Dermis blood vessel endothelial cell (primary cell): ENCODE results near the gene PCSK2. TPM values are rescaled to one million over a fixed set of nuclear protein-coding genes. Genes with fewer than 3 reads are reported as not detected.

ENCODE experiments used
- DNase-seq: peaks from one replicate; pipeline ENCODE4 v3.0.0; 2010
- total RNA-seq: library from RNA; depleted of rRNA; stranded (reverse); fragments of >200 nt; gene quantifications from 2 replicates; pipeline ENCODE4 v1.2.3, GENCODE V29; 2014

PCSK2 gene
- total RNA-seq, 1 donor from 2014 or later: not detected

- DNase-seq: no peak
These were observed 117.0 kb downstream of the PCSK2 start for GRCh38 chr20:17343656-17344452.

DNA sequence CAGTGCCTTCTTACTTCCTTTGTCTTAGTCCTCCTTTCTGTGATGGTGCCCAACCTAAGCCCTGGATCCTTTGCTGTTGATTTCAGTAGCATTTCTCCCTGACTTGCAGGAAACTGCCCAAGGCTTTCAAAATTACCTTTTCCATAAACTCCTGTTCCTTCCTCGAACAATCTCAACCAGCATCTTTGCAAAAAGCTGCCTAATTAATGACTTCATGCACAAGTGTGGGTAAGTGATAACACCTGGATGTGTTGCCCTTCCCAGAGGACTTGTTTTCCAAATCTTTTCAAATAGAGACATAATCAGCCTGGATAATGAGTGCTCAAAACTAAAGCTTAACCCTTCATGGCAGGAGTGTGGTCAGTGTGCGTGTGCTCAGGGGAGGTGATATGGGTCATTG, 118.0 kb downstream of the PCSK2 start:
- DNase-seq: no peak

DNA sequence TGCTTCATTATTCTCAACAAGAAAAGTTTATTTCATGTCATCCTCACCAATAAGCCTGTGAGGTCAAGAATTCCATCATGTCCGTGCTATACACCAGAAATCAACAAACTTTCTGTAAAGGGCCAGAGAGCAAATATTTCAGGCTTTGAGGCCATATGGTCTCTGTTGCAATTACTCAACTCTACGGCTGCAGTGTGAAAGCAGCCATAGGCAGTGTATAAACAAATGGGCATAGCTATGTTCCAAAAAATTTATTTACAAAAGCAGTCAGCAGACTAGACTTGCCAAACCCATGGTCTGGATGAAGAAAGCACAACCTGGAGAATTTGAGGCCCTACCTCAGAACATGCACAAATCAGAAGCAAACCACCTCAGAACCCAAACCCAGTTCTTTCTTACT, 118.5 kb downstream of the PCSK2 start:
- no peak for DNase-seq

GRCh38 chr20:17350321-17350720, 123.5 kb downstream of the PCSK2 start:
- no peak for DNase-seq

DNA sequence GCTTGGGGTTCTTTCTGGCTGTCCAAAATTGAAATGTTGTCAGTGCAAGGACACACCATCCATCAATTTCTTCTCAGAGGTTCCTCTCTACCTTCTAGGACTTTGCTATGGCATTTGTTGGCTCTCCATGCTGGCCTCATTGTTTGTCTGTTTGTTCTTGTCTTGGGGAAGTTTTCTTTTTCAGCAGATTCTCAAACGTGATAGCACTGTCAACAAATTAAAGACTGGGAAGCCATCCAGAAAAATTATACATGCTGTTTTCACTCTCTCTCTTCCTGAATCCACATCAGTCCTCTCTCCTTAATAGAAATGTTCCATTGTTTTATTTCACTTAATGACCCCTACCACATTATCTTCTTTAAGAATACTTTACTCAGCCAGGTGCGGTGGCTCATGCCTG, 130.4 kb downstream of the PCSK2 start:
- DNase-seq: no peak

DNA sequence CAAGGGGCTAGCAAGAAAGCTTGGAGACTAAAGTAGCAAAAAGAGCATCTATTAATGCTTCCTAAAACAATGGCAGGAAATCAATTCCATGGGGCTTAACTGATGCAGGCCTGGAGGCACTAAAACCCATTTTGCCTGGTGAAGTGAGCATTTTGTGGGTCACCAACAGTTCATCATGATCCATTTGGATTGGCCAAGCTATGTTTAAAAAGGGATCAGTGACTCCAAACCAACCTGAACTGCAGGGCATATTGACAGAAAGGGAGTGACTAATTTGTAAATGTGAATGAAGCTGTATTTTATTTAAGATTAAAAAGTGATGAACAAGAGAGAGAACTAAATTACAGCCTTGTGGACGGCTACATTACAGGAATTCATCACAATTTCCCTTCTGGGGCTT, 132.0 kb downstream of the PCSK2 start:
- no peak for DNase-seq

- no peak for DNase-seq
These were observed 137.8 kb downstream of the PCSK2 start for GRCh38 chr20:17364681-17365080.

GRCh38 chr20:17365831-17366230, 139.0 kb downstream of the PCSK2 start:
- no peak for DNase-seq

GRCh38 chr20:17369506-17369905, 142.7 kb downstream of the PCSK2 start:
- no peak for DNase-seq

DNA sequence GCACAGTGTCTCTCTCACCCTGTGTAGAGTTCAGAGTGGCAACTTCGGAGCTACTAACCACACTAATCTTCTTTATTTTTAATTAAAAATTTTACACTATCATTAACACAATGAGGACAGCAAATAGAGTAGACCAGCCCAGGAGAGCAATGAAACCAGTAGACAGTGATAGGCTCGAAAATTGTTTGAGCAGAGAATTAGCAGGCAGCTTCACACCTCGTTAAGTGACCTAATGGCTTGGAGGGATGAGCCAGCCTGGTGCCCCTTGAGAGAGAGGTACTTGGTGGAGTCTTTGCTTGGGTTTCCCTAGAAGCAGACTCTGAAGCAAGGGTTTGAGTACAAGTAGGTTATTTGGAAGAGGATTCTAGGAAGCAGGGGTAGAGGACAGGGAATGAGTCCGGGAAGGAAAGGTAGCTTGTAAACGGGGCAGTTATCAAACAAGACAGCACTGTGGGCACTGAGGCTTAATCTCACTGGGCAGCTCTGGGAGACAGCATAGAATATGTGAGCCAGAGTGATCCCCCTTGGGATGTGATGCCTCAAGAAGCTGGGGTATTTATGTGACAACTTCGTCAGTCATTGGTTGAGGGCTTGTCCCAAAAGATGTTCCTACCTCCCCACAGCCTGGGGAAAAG, 146.1 kb downstream of the PCSK2 start:
- DNase-seq: no peak

DNA sequence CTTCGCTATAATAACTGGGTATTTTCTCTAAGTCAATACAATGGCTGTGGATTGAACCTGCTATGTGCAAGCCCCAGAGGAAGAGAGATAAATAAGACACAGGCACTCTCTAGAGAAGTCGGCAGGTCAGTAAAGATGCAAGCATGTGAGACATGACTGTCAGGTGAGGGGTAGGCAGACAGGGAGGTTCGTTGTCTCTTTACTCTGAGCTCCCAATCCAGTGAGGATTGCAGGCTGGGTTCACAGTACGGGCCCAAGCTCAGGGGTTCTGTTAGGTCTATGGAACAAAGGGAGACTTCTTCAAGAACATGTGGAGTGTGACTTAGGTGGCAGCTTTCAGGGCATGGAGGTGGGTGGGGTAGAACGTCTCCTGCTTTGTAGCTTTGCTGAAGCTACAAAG, 147.2 kb downstream of the PCSK2 start:
- no peak for DNase-seq

- DNase-seq: no peak
These were observed 149.2 kb downstream of the PCSK2 start for GRCh38 chr20:17376031-17376430.

DNA sequence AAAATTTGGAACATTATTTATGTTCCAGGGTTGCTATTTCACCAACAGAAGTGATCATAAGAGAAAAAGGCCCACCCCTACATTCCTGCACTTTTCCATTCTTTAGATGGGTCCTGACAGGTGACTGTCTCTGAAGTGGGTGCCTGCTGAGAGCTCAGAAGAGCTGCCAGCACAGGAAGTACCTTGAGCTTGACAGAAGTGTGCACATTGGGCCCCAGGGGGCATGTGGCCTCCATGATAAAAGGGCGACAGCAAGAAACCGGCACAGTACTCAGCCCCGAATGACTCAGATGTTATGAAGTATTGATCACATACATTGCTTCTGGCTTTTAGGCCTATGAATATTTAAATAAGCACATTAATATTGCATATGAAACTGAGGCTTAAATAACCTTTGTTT, 150.4 kb downstream of the PCSK2 start:
- DNase-seq: no peak

GRCh38 chr20:17379651-17380050, 152.8 kb downstream of the PCSK2 start:
- no peak for DNase-seq

DNA sequence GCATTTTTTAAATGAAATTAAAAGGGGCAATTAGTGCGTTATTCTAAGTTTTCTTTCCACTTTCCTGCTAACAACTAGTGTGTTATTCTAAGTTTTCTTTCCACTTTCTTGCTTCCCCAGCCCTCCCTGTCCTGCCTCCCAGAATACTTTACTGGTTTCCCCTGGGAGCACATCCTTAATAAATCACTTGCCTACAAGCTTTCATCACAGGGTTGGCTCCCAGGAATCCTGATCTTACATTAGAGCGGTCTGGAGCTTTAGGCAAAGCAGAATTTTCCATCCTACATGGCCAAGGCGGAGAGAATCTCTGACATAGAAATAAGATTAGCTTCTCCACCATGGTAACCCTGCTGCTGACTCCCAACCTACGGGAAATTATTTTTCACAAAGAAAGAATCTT, 154.0 kb downstream of the PCSK2 start:
- no peak for DNase-seq

GRCh38 chr20:17381724-17382123, 154.9 kb downstream of the PCSK2 start:
- DNase-seq: no peak

GRCh38 chr20:17385798-17386197, 159.0 kb downstream of the PCSK2 start:
- no peak for DNase-seq

GRCh38 chr20:17390655-17391054, 163.8 kb downstream of the PCSK2 start:
- DNase-seq: no peak

DNA sequence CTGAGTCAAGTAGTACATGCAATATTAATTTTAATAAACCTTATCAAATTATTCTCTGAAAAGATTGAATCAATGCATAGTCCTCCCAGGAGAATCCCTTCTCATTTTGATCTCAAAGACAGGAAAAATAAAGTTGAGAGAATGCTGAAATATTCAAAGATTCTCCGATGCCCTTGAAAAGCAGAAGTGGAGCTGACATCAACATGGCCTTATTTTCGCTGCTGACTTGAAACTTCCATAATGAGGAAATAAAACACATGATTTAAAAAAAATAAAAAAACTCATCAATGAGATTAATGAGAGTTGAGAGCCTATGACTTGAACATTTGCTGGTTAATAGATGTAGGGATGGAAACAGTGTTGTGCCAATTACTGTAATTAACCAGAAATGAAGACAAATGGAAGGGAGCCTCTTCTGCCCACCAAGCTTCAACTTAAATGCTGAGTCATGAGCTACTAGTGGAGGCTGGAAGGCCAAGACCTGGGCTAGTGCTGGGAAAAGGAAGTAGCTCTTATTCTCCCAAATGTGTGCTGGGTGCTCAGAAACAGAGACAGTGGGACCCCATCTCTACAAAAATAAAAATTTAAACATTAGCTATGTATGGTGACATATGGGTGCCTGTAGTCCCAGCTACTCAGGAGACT, 164.4 kb downstream of the PCSK2 start:
- no peak for DNase-seq

- no peak for DNase-seq
These were observed 167.6 kb downstream of the PCSK2 start for GRCh38 chr20:17394411-17394810.

GRCh38 chr20:17395729-17396128, 168.9 kb downstream of the PCSK2 start:
- DNase-seq: no peak

DNA sequence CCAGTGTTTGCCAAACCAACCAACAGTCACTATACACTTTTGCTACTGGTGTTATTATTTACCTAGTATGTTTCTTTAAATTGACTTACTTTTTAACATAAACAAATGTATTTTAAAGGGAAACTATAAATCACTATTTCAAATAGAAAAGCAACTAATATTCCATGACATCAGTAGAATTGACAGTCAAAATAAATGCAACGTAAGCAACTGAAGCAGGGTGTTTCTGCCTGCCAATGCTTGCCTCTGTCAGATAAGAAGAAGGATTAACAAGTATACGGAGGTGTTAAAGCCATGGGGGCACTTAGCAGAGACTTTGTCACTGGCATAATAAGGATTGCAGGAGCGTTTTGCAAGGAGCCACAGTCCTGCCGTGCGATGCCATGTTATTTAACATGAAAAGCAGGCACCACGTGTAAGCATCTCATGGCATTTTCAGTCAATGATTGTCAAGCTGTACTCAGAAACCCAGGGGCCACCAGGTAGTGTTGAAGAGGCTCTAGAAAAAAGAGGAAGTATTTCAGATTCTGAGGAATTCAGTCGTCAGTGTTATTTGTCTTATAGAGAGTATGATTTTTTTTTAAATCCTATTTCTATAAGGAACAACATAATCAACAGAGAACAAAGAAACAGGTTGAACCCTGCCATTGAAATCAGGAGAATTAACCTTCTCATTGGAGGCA, 172.6 kb downstream of the PCSK2 start:
- DNase-seq: no peak

DNA sequence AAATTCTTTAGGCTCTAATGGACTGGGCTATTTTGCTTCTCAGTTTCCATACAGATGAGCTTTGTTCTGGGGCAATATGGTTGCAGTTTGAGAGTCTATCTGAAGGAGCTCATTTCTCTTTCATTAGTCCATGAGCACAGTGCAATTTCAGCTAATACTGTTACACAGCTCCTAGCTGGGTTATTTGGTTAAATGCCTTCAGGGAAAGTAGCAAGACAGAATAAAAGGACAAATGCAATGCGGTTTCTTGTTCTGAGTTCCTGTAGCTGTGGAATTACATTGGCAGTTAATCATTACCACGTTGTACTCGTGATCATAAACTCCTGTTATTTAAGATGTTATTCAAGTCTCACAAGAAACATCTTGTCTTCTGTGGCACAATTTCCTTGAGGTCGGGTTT, 176.6 kb downstream of the PCSK2 start:
- DNase-seq: no peak
